Measurements from ENCODE around the gene HLA-DQA2.
"Not testable (repeated sequence)": the region's sequence is repeated elsewhere in the genome, so short reads cannot be mapped to it uniquely, and the experiment has no call there.

The HLA-DQA2 gene

DNA sequence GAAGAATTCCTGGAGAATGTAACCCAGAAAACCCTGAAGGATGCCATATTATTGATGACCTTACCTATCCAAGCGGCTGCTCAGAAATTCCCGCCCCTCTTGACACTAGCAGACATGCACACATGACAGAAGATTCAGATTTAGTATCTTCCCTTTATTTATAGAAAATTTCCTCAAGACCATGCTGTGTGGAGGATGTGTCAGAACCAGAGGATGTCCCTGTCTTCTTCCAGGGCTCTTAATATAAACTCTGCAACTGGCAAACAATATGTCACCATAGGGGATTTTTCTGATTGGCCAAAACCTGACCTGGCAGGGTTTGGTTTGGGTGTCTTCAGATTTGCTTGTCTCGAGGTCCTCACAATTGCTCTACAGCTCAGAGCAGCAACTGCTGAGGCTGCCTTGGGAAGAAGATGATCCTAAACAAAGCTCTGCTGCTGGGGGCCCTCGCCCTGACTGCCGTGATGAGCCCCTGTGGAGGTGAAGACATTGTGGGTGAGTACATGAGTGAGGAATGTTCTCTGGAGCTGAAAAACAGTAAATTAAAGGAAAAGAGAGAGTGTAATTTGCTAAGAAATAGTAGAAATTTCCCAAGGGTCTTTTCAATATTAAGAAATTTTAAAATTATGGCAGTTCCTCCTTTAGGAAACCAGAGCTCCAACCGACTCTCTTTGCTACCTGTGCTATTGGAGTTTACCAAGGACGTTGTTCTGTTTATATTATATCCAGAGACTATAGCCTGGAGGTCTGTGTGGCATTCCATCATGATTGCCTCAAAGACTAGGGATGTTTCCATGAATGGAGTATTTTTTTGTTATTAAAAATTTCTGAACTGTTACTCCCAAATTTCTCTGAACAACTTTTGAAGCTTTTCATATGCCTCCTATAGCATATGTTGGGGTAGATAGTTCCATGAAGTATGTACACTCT lies at the start of gene HLA-DQA2:
HLA-DQA2 (plus strand) TSS at position 361 of the 930 bp plus-strand sequence; CDS start at position 414, 53 bp downstream.
- DNase-seq (ENCODE audit: low read depth in 3 of 3, low spot score in 1 of 3): no peak

DNA sequence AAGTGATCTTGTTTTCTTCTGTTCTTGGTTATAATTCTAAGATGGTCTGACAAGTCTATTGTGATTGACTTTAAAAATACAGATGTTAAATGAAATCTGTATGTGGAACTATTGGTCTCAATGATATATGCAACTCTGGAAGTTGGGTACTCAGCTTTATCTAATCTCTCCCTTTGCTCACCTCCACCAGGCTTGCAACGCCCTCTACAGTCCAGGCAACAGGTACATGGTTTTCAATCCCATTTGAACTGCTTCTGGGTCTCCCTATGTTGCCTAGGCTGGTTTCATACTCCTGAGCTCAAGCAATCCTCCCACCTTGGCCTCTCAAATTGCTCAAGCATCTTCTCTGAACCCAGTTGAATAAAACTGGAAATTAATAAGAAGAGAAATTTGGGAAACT lies 49.2 kb upstream of the HLA-DQA2 start:
- peak in 2 of 3 donors; percentile 25 to 29 for DNase-seq (ENCODE audit: low read depth in 3 of 3, low spot score in 1 of 3)

DNA sequence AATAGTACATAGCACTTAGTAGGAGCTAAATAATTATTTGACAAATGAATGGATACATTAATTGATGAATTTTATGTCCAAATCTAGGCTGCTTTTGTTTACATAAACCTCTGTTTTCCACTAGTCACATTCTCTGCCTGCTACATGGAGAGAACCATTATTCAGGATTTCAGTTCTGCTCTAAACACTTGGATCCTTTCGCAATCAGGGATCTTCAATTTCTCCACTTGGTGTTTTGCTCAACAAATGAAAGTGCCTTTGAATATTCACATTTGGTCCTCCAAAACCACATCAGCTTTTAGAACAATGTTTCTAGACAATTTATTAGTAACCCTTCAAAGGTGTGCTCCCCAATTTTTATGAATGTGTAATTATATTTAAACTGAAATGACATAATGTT lies 44.2 kb upstream of the HLA-DQA2 start:
- no peak for DNase-seq (ENCODE audit: low read depth in 3 of 3, low spot score in 1 of 3)

DNA sequence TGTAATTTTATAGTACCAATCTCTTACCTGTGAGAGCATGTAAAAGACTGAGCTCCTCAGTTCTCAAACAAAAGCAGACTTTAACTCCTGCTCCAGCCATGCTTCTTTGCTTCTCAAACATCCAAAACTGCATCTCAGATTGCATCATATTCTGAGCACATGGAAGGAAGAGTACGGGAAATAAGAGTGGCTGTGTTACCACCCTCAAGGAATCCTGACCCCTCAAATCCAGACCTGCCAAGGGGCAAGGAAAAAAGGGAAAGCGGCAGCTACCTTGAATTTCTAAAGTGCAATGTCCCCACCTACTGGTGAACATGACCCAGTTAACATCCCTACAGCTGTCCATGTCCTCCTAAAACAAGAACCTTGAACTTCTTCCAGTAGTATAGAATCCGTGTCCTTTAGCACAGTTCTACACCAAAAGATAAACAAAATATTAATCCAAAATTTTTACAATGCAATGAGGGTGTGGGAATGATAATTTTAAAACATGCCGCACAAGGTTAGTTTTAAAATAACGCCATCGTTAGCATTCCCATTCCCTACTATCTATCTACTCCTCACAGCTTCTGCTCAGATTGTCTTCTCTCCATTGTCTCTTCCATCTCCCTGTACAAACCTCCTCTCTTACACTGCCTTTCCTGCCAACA lies 40.7 kb upstream of the HLA-DQA2 start:
- no peak for DNase-seq (ENCODE audit: low read depth in 3 of 3, low spot score in 1 of 3)

DNA sequence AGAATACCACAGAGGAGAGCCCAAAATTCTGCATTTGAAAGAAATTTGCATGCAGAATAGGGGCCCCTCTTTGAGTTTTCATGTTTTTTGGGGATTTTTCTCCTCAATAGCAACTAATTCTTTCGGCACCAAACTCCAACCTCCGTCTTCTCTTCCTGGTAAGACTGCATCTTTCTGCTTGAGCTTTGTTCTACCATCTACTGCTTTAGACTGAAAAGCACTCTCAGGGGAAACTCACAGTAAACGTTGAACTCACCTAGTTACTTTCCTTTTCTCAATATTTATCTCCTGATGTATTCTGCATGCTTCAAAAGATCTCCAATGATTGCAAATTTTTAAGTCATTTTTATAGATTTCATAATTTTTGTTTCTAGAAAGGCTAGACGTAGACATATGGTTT lies 37.8 kb upstream of the HLA-DQA2 start:
- DNase-seq (ENCODE audit: low read depth in 3 of 3, low spot score in 1 of 3): no peak

DNA sequence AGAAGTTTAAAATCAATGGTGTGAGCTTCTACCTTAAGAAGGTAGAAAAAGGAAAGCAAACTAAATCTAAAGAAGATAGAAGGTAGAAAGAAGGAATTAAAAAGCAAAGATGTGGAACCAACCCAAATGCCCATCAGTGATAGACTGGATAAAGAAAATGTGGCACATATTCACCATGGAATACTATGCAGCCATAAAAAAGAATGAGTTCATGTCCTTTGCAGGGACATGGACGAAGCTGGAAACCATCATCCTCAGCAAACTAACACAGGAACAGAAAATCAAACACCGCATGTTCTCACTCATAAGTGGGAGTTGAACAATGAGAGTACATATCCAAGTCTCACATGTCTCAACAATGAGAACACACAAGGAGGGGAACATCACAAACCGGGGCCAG lies 36.0 kb upstream of the HLA-DQA2 start:
- not testable (repeated sequence) for DNase-seq (ENCODE audit: low read depth in 3 of 3, low spot score in 1 of 3)

GRCh38 chr6:32709625-32710024 lies 31.6 kb upstream of the HLA-DQA2 start:
- no peak for DNase-seq (ENCODE audit: low read depth in 3 of 3, low spot score in 1 of 3)

DNA sequence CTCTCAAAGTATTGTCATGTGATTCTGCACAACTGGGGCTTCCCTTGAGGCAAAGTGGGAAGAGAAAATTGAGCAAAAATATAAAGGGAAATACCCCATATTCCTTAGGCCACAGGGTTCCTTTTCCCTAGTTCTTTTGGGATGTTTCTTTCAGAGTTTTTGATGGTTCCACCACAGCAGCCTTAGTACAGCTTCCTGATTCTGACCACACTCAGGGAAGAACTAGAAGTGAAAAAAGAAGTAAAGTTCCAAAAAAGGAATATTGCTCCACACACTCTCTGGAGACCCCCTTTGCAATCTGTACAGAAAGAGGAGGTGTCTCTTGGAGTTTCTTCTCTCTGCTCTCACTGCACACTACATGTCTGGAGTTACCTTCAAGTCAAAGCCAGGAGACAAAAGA lies 27.9 kb upstream of the HLA-DQA2 start:
- no peak for DNase-seq (ENCODE audit: low read depth in 3 of 3, low spot score in 1 of 3)

- no peak for DNase-seq (ENCODE audit: low read depth in 3 of 3, low spot score in 1 of 3)
Observed at GRCh38 chr6:32716396-32716795, 24.8 kb upstream of the HLA-DQA2 start.

DNA sequence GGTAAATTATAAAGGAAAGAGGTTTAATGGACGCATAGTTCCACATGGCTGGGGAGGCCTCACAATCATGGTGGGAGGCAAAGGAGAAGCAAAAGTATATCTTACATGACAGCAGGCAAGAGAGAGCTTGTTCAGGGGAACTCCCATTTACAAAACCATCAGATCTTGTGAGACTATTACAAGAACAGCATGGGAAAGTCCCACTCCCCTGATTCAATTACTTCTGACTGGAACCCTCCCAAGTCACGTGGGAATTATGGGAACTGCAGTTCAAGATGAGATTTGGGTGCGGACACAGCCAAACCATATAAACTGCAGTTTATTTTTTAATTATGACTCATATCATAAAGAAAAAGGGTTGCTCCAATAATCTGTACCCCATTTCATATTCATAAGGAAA lies 22.3 kb upstream of the HLA-DQA2 start:
- no peak for DNase-seq (ENCODE audit: low read depth in 3 of 3, low spot score in 1 of 3)

- no peak for DNase-seq (ENCODE audit: low read depth in 3 of 3, low spot score in 1 of 3)
Observed at GRCh38 chr6:32738126-32738525, 3.1 kb upstream of the HLA-DQA2 start.

GRCh38 chr6:32742374-32742773 lies 1.2 kb downstream of the HLA-DQA2 start:
- no peak for DNase-seq (ENCODE audit: low read depth in 3 of 3, low spot score in 1 of 3)

- DNase-seq (ENCODE audit: low read depth in 3 of 3, low spot score in 1 of 3): no peak
Observed at GRCh38 chr6:32744776-32745175, 3.6 kb downstream of the HLA-DQA2 start.

DNA sequence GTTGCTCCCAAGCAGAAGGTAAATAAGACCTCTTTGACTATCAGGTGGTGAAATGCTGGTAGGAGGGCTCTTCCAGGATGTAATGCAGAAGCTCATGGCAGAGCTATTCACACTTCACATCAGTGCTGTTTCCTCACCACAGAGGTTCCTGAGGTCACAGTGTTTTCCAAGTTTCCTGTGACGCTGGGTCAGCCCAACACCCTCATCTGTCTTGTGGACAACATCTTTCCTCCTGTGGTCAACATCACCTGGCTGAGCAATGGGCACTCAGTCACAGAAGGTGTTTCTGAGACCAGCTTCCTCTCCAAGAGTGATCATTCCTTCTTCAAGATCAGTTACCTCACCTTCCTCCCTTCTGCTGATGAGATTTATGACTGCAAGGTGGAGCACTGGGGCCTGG lies 4.5 kb downstream of the HLA-DQA2 start:
- not testable (repeated sequence) for DNase-seq (ENCODE audit: low read depth in 3 of 3, low spot score in 1 of 3)

- no peak for DNase-seq (ENCODE audit: low read depth in 3 of 3, low spot score in 1 of 3)
Observed at GRCh38 chr6:32752580-32752979, 11.4 kb downstream of the HLA-DQA2 start.

DNA sequence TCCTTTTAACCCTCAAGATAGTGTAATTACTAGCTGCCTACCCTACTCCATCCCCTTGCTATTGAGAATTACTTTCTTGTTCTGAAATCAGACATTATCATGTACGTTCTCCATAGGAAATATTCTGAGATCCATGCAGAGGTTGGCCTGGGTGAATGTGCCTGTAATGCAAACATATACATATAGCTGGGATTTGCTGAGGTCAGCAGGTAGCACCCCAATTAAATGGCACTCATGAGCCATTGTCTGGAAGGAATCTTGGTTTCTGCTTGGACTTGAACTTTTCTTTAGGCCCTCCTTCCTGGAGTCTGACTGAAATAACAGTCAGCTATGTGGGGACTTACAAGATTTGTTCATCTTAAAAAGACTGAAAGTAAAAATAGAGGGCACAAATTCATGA lies 18.5 kb downstream of the HLA-DQA2 start:
- no peak for DNase-seq (ENCODE audit: low read depth in 3 of 3, low spot score in 1 of 3)

DNA sequence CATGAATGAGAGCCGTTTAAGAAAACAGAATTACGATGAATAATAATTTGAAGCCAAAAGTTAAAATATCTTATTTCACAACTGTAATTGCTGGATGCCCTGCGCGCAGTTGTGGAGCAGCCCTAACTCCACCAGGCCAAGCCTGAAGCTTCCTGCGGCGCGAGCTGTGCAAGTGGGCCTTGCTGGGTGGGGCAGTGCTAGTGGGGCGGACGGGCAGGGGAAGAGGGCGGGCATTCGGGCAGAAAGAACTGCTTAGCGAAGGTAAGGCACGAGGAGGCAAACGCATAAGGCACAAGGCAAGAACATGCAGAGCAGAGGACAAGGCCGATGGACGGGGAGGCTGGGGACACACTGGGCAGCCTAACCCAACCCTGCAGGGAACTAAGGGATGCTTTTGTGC lies 19.9 kb downstream of the HLA-DQA2 start:
- no peak for DNase-seq (ENCODE audit: low read depth in 3 of 3, low spot score in 1 of 3)

GRCh38 chr6:32761548-32761947 lies 20.4 kb downstream of the HLA-DQA2 start:
- no peak for DNase-seq (ENCODE audit: low read depth in 3 of 3, low spot score in 1 of 3)

GRCh38 chr6:32763421-32763820 lies 22.2 kb downstream of the HLA-DQA2 start, which contains the start of gene HLA-DQB2:
Gene HLA-DQB2 (minus strand): TSS chr6:32763532. CDS start chr6:32763470, 62 bp downstream.
- DNase-seq (ENCODE audit: low read depth in 3 of 3, low spot score in 1 of 3): no peak

- no peak for DNase-seq (ENCODE audit: low read depth in 3 of 3, low spot score in 1 of 3)
Observed at GRCh38 chr6:32764048-32764447, 22.9 kb downstream of the HLA-DQA2 start.

DNA sequence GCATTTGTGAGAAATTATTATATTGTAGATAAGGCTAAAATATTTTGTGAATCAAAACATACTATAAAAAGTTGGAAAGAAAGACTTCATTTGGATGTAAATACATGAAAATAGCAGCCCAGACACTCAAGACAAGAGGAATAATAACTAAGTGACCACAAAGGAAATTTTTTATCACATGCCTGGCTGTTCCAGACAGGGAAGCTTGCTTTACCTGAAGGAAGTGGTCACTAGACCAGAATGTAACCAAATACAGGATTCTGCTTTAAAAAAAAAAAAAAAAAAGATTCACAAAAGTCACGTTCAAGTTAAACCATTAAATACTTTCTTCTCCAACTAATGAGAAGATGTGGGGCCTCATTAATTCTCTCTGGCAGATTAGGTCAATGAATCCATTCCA lies 31.5 kb downstream of the HLA-DQA2 start:
- DNase-seq (ENCODE audit: low read depth in 3 of 3, low spot score in 1 of 3): no peak

DNA sequence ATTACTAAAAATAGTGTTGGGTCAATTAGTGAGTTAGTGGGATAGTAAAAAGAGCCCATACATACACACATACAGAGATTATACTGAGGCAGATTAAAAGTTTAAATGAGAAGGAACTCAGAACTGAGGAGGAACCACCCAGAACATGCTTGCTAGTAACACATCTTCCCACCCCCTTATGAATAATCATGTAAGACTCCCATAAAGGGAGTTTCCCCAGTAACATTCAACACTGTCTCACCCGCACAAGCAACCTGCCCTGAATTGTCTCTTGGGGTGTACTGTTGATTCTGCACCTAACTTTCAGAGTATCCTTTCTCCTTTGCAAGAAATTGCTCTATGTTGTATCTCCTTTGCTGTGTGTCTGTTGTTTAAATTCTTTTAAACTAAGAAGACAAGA lies 33.2 kb downstream of the HLA-DQA2 start:
- DNase-seq (ENCODE audit: low read depth in 3 of 3, low spot score in 1 of 3): no peak
